Left lung (tissue), 10 donors: ENCODE data around the gene DNPH1. TPM values are rescaled to one million over a fixed set of nuclear protein-coding genes. Genes with fewer than 3 reads are reported as not detected.

ENCODE experiments used
- ATAC-seq: fragments of 200-7000 bp; cut with Tn5 transposase; one replicate; pipeline ENCODE4 v1.9.1; 2020; ENCODE audit warnings: moderate library complexity
- DNase-seq, 4 donors: peaks; one replicate each; pipeline ENCODE4 v3.0.0-alpha.2; 2013 to 2020
- H3K27ac ChIP-seq, 2 donors: fragments of 200-600 bp; sonication (generic) in 1 of 2; one replicate each; pipeline versions ENCODE4 v1.5.0 to v1.8.0; 2020 to 2021
- H3K27me3 ChIP-seq, 2 donors: fragments of 200-600 bp; sonication (generic) in 1 of 2; one replicate each; pipeline versions ENCODE4 v1.5.0 to v1.8.0; 2020 to 2021
- H3K36me3 ChIP-seq, 2 donors: fragments of 200-600 bp; sonication (generic) in 1 of 2; one replicate each; pipeline versions ENCODE4 v1.5.0 to v1.8.0; 2020 to 2021
- H3K4me1 ChIP-seq, 2 donors: fragments of 200-600 bp; one replicate each; pipeline ENCODE4 v1.8.0; 2021
- H3K4me3 ChIP-seq, 2 donors: fragments of 200-600 bp; sonication (generic) in 1 of 2; one replicate each; pipeline versions ENCODE4 v1.5.0 to v1.8.0; 2020 to 2021; ENCODE audit warnings: mild to moderate bottlenecking in 1 of 2
- H3K9me3 ChIP-seq, 2 donors: fragments of 200-600 bp; sonication (generic) in 1 of 2; one replicate each; pipeline versions ENCODE4 v1.5.0 to v1.8.0; 2020 to 2021
- intact Hi-C, 2 donors: fragments of 100-400 bp; cut with DNase I; formaldehyde crosslinking; loops; one replicate each; pipeline versions ENCODE4 v1.11.2 to v1.14.2; 2022
- polyA plus RNA-seq, 6 donors: library from polyadenylated mRNA; unstranded; fragments of 120-200 nt; gene quantifications; one replicate each; pipeline ENCODE4 v1.2.1, GENCODE V29; 2013; ENCODE audit not compliant: insufficient read length in 6 of 6
- total RNA-seq, 2 donors: library from RNA; stranded (reverse); fragmentation: NEBNext Ultra II Directional; extraction: Animal tissue kit (Norgen Biotek cat#: 25700); gene quantifications; one replicate each; pipeline ENCODE4 v1.2.1, GENCODE V29; 2021
- TF ChIP-seq, protein P1 (sequence below), 2 donors: fragments of 200-600 bp; sonication (generic) in 1 of 2; IDR thresholded peaks; one replicate each; pipeline versions ENCODE4 v1.5.0 to v1.8.0; 2021; ENCODE audit warnings: antibody characterized with exemption in 2 of 2
- donor health status: DM: no; HTN: yes; CAD: no.
- donor health status: DM: no; HTN: no; CAD: no.

DNPH1 gene
- total and polyA plus RNA-seq, 8 donors, result 26.4 to 49.6 (median 32.9) TPM

- peaks cover 0 to 80% of the 10 kb centered on the region in 2 donors for H3K36me3 ChIP-seq
These were observed 26.8 kb downstream of the DNPH1 start for GRCh38 chr6:43202451-43202850.

DNA sequence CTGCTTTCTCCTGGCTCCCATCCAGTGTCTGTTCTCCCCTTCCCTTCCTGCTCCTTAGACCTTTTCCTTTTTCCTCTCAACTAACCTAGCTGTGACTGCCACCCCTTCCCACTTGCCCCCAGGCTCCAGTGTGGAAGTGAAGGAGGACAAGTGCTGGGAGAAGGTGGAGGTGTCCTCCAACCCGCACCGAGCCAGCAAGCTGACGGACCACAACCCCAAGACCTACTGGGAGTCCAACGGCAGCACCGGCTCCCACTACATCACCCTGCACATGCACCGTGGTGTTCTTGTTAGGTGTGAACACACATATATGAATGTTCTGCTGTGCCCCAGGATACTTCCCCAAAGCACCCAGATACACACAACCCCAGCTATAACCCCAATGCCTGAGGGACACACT lies 28.7 kb downstream of the DNPH1 start:
- ATAC-seq (no peak), DNase-seq (peak in 1 of 4 donors; percentile 10)
- H3K4me1 ChIP-seq, result no peaks in the 10 kb centered on the region

More at GRCh38 chr6:43202451-43202850, 26.8 kb downstream of the DNPH1 start:
- TF ChIP-seq, protein P1, sequence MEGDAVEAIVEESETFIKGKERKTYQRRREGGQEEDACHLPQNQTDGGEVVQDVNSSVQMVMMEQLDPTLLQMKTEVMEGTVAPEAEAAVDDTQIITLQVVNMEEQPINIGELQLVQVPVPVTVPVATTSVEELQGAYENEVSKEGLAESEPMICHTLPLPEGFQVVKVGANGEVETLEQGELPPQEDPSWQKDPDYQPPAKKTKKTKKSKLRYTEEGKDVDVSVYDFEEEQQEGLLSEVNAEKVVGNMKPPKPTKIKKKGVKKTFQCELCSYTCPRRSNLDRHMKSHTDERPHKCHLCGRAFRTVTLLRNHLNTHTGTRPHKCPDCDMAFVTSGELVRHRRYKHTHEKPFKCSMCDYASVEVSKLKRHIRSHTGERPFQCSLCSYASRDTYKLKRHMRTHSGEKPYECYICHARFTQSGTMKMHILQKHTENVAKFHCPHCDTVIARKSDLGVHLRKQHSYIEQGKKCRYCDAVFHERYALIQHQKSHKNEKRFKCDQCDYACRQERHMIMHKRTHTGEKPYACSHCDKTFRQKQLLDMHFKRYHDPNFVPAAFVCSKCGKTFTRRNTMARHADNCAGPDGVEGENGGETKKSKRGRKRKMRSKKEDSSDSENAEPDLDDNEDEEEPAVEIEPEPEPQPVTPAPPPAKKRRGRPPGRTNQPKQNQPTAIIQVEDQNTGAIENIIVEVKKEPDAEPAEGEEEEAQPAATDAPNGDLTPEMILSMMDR (IDR thresholded peaks at IDR 0.05), result no peak
- intact Hi-C loops, result no loop called here
- H3K27ac ChIP-seq, result no peak overlapping the region
- no peaks in the 10 kb centered on the region for H3K9me3 ChIP-seq
- H3K27me3 ChIP-seq, result no peaks in the 10 kb centered on the region
- H3K4me3 ChIP-seq, result no peak overlapping the region
- no peaks in the 10 kb centered on the region for H3K4me1 ChIP-seq
- ATAC-seq (no peak), DNase-seq (peak in 1 of 4 donors; percentile 22)

DNA sequence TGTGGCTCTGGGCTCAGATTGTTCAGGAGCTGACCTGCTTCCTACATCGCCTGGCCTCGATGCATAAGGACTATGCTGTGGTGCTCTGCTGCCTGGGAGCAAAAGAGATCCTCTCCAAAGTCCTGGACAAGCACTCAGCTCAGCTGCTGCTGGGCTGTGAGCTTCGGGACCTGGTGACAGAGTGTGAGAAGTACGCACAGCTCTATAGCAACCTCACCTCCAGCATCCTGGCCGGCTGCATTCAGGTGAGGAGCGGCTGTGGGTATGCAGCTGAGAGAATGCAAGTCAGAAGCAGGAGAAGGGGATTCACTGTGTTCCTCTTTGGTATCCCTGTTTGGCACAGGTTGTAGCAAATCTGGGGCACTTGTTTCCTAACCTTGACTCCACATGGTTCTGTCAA lies 29.4 kb downstream of the DNPH1 start:
- H3K27ac ChIP-seq, result no peak overlapping the region
- no peaks in the 10 kb centered on the region for H3K27me3 ChIP-seq
- H3K4me3 ChIP-seq, result no peak overlapping the region
- no peaks in the 10 kb centered on the region for H3K4me1 ChIP-seq
- peaks cover 0 to 90% of the 10 kb centered on the region in 2 donors for H3K36me3 ChIP-seq
- H3K9me3 ChIP-seq, result no peaks in the 10 kb centered on the region
- no peak for ATAC-seq
- intact Hi-C loops, result no loop called here
- no peak for DNase-seq
- TF ChIP-seq, protein P1 (IDR thresholded peaks at IDR 0.05), result no peak

More for the DNA sequence above, 28.7 kb downstream of the DNPH1 start:
- Histone ChIP-seq H3K27ac (no peak overlapping the region), H3K36me3 (peaks cover 0 to 89% of the 10 kb centered on the region in 2 donors), H3K9me3 (no peaks in the 10 kb centered on the region), H3K27me3 (no peaks in the 10 kb centered on the region), H3K4me3 (no peak overlapping the region)
- TF ChIP-seq, protein P1 (IDR thresholded peaks at IDR 0.05), result no peak
- intact Hi-C loops, result no loop called here

- Histone ChIP-seq H3K4me1 (no peaks in the 10 kb centered on the region), H3K9me3 (no peaks in the 10 kb centered on the region), H3K27me3 (no peaks in the 10 kb centered on the region), H3K4me3 (no peak overlapping the region), H3K36me3 (peaks cover 0 to 95% of the 10 kb centered on the region in 2 donors), H3K27ac (no peak overlapping the region)
- no peak for ATAC-seq
- intact Hi-C loops, result no loop called here
- TF ChIP-seq, protein P1 (IDR thresholded peaks at IDR 0.05), result no peak
- DNase-seq, result no peak
These were observed 32.9 kb downstream of the DNPH1 start for GRCh38 chr6:43196337-43196736.

GRCh38 chr6:43193929-43194328 lies 35.4 kb downstream of the DNPH1 start:
- H3K36me3 ChIP-seq, result peaks cover 0 to 78% of the 10 kb centered on the region in 2 donors
- H3K27ac ChIP-seq, result no peak overlapping the region
- H3K27me3 ChIP-seq, result no peaks in the 10 kb centered on the region
- no peaks in the 10 kb centered on the region for H3K4me1 ChIP-seq
- TF ChIP-seq, protein P1 (IDR thresholded peaks at IDR 0.05), result no peak
- DNase-seq, result no peak
- H3K9me3 ChIP-seq, result no peaks in the 10 kb centered on the region
- no peak overlapping the region for H3K4me3 ChIP-seq
- intact Hi-C loops, result no loop called here
- ATAC-seq, result no peak
